DOHH2 (cell line): Measurements from ENCODE around the gene TMEM255B.

Experiments used
- H3F3A ChIP-seq: fragments of 200-600 bp; sonication (generic), shearing (Covaris generic); 2 replicates; pipeline ENCODE4 v1.6.0; 2016; ENCODE audit warnings: antibody characterized with exemption, mild to moderate bottlenecking; ENCODE audit not compliant: control insufficient read depth, insufficient read depth
- H3K27ac ChIP-seq: fragments of 200-600 bp; sonication (generic); 2 replicates; pipeline ENCODE4 v1.5.1; 2014; ENCODE audit warnings: low read depth, mild to moderate bottlenecking, low read length, moderate library complexity
- H3K27me3 ChIP-seq: fragments of 200-600 bp; sonication (generic); 2 replicates; pipeline ENCODE4 v1.6.1; 2014; ENCODE audit warnings: mild to moderate bottlenecking, low read length, mixed read lengths; ENCODE audit not compliant: control insufficient read depth
- H3K36me3 ChIP-seq: fragments of 200-600 bp; sonication (generic); 2 replicates; pipeline ENCODE4 v1.6.1; 2014; ENCODE audit warnings: mild to moderate bottlenecking, low read length, moderate library complexity, mixed read lengths; ENCODE audit not compliant: control insufficient read depth
- H3K4me1 ChIP-seq: fragments of 200-600 bp; sonication (generic); 2 replicates; pipeline ENCODE4 v1.6.1; 2014; ENCODE audit warnings: mild to moderate bottlenecking, low read length, mixed read lengths; ENCODE audit not compliant: control insufficient read depth
- H3K4me2 ChIP-seq: fragments of 200-600 bp; sonication (generic); 2 replicates; pipeline ENCODE4 v1.6.0; 2014; ENCODE audit warnings: mild to moderate bottlenecking, low read length, moderate library complexity
- H3K4me3 ChIP-seq: fragments of 200-600 bp; sonication (generic); 2 replicates; pipeline ENCODE4 v1.5.1; 2014; ENCODE audit warnings: mild to moderate bottlenecking, low read length, mixed read lengths
- H3K79me2 ChIP-seq: fragments of 200-600 bp; sonication (generic); 2 replicates; pipeline ENCODE4 v1.6.1; 2014; ENCODE audit warnings: mild to moderate bottlenecking, low read length, mixed read lengths; ENCODE audit not compliant: control insufficient read depth
- H3K9me2 ChIP-seq: fragments of 200-600 bp; sonication (generic); replicated peaks from 2 replicates; pipeline ENCODE4 v1.6.1; 2014; ENCODE audit warnings: mild to moderate bottlenecking, low read length, mixed read lengths; ENCODE audit not compliant: control insufficient read depth
- H3K9me3 ChIP-seq: fragments of 200-600 bp; sonication (generic); 2 replicates; pipeline ENCODE4 v1.6.1; 2014; ENCODE audit warnings: antibody characterized with exemption, low read length, mixed read lengths; ENCODE audit not compliant: control insufficient read depth, insufficient read depth
- H4K20me1 ChIP-seq: fragments of 200-600 bp; sonication (generic); 2 replicates; pipeline ENCODE4 v1.6.0; 2014; ENCODE audit warnings: low read depth, mild to moderate bottlenecking, antibody characterized with exemption, low read length, moderate library complexity; ENCODE audit not compliant: control insufficient read depth, insufficient read depth
- CTCF ChIP-seq: fragments of 200-600 bp; sonication (generic); IDR thresholded peaks from one replicate; pipeline ENCODE4 v1.5.1; 2014; ENCODE audit warnings: antibody characterized with exemption, mild to moderate bottlenecking, low read depth, low read length; ENCODE audit not compliant: poor library complexity, severe bottlenecking
- EZH2phosphoT487 ChIP-seq: fragments of 200-600 bp; sonication (generic); IDR thresholded peaks from 2 replicates; pipeline ENCODE4 v1.6.1; 2017; ENCODE audit warnings: borderline replicate concordance, mild to moderate bottlenecking, antibody characterized with exemption, low read length, moderate library complexity, mixed read lengths

TMEM255B gene

GRCh38 chr13:113834496-113835200 is 75.6 kb downstream of the TMEM255B start:
- no peak overlapping the region for H3K27ac ChIP-seq
- H3K36me3 ChIP-seq = no peaks in the 10 kb centered on the region
- no peak overlapping the region for H3K4me3 ChIP-seq
- no peaks in the 10 kb centered on the region for H3K9me2 ChIP-seq
- no peaks in the 10 kb centered on the region for H3F3A ChIP-seq
- no peaks in the 10 kb centered on the region for H3K27me3 ChIP-seq
- TF ChIP-seq EZH2phosphoT487 (no peak), CTCF (no peak)
- no peak overlapping the region for H3K4me2 ChIP-seq
- no peaks in the 10 kb centered on the region for H4K20me1 ChIP-seq
- no peaks in the 10 kb centered on the region for H3K9me3 ChIP-seq
- no peaks in the 10 kb centered on the region for H3K4me1 ChIP-seq
- H3K79me2 ChIP-seq = no peaks in the 10 kb centered on the region

GRCh38 chr13:113835461-113836270 is 76.6 kb downstream of the TMEM255B start:
- H3K9me3 ChIP-seq = no peaks in the 10 kb centered on the region
- TF ChIP-seq CTCF = no peak
- TF ChIP-seq EZH2phosphoT487 = no peak
- H3F3A ChIP-seq = no peaks in the 10 kb centered on the region
- no peaks in the 10 kb centered on the region for H3K4me1 ChIP-seq
- H3K27ac ChIP-seq = no peak overlapping the region
- H3K9me2 ChIP-seq = no peaks in the 10 kb centered on the region
- no peaks in the 10 kb centered on the region for H4K20me1 ChIP-seq
- no peak overlapping the region for H3K4me2 ChIP-seq
- H3K79me2 ChIP-seq = no peaks in the 10 kb centered on the region
- H3K36me3 ChIP-seq = no peaks in the 10 kb centered on the region
- H3K27me3 ChIP-seq = no peaks in the 10 kb centered on the region
- H3K4me3 ChIP-seq = no peak overlapping the region

GRCh38 chr13:113836768-113837559 is 77.9 kb downstream of the TMEM255B start:
- Histone ChIP-seq H3K4me3 (no peak overlapping the region), H3K9me3 (no peaks in the 10 kb centered on the region), H3K27ac (no peak overlapping the region), H3K36me3 (no peaks in the 10 kb centered on the region), H4K20me1 (no peaks in the 10 kb centered on the region), H3K9me2 (no peaks in the 10 kb centered on the region), H3K4me1 (no peaks in the 10 kb centered on the region), H3K4me2 (no peak overlapping the region), H3K27me3 (no peaks in the 10 kb centered on the region), H3F3A (no peaks in the 10 kb centered on the region), H3K79me2 (no peaks in the 10 kb centered on the region)
- TF ChIP-seq EZH2phosphoT487 (no peak), CTCF (no peak)
